ENCODE measurements around the gene ALG5. TPM values are rescaled to one million over a fixed set of nuclear protein-coding genes. Genes with fewer than 3 reads are reported as not detected.

The ALG5 gene
- total RNA-seq, 5 donors from 2014 or later (not counting 1 experiment from before 2014, with no cell fraction given) = 15.8 to 20.3 (median 19.1) TPM

GRCh38 chr13:36997716-36998427 is 1.3 kb downstream of the ALG5 start:
- H3K4me3 ChIP-seq (ENCODE audit: control insufficient read depth in 1 of 2, extremely low read depth in 1 of 2, low read length in 1 of 2) = peak overlapping the region; percentile 98 to 99
- peaks cover 10 to 16% of the 10 kb centered on the region in 2 experiments for H3K4me1 ChIP-seq (ENCODE audit: control insufficient read depth in 1 of 2, extremely low read depth in 1 of 2, insufficient read depth in 2 of 2, low read length in 2 of 2)
- Mint-ChIP-seq H3K36me3 (peaks cover 22% of the 10 kb centered on the region), H3K27ac (peak overlapping the region; percentile 95 to 100), H3K9me3 (no peaks in the 10 kb centered on the region), H3K27me3 (peaks cover 0 to 2% of the 10 kb centered on the region in 2 donors), H3K4me3 (peak overlapping the region; percentile 92 to 100 (median 100)), H3K4me1 (peaks cover 39 to 53% (median 47%) of the 10 kb centered on the region in 3 donors)
- H3K9me3 ChIP-seq = no peaks in the 10 kb centered on the region
- H3K36me3 ChIP-seq (ENCODE audit: control insufficient read depth in 2 of 2, extremely low read depth in 1 of 2, insufficient read depth in 1 of 2, low read length in 1 of 2) = peaks cover 4 to 30% of the 10 kb centered on the region in 2 donors
- CTCF ChIA-PET = interaction anchor here in 1 of 2 donors (0.8 kb wide), 1 partner anchor 42 kb away, joined by 3 read pairs; no protein-coding TSS in a partner anchor
- H3K27ac ChIP-seq (ENCODE audit: low read length) = no peak overlapping the region
- WGBS (ENCODE audit: insufficient coverage) = 100% methylated on average over 1 of the region's 6 CpGs
- no peak for DNase-seq
- POLR2A ChIA-PET = no interaction called here
- H3K27me3 ChIP-seq (replicated peaks in 1 of 2; ENCODE audit: control insufficient read depth in 2 of 2, extremely low read depth in 1 of 2, insufficient read depth in 2 of 2, low read length in 1 of 2) = no peaks in the 10 kb centered on the region
- ATAC-seq (replicated peaks in 1 of 4) = no peak

- Mint-ChIP-seq H3K27ac (no peak overlapping the region), H3K4me1 (peaks cover 14 to 27% (median 14%) of the 10 kb centered on the region in 3 donors), H3K27me3 (no peaks in the 10 kb centered on the region), H3K9me3 (no peaks in the 10 kb centered on the region), H3K36me3 (peaks cover 66% of the 10 kb centered on the region), H3K4me3 (no peak overlapping the region)
- Histone ChIP-seq H3K4me3 (ENCODE audit: control insufficient read depth in 1 of 2, extremely low read depth in 1 of 2, low read length in 1 of 2) (no peak overlapping the region), H3K4me1 (ENCODE audit: control insufficient read depth in 1 of 2, extremely low read depth in 1 of 2, insufficient read depth in 2 of 2, low read length in 2 of 2) (no peaks in the 10 kb centered on the region), H3K9me3 (no peaks in the 10 kb centered on the region), H3K27me3 (replicated peaks in 1 of 2; ENCODE audit: control insufficient read depth in 2 of 2, extremely low read depth in 1 of 2, insufficient read depth in 2 of 2, low read length in 1 of 2) (no peaks in the 10 kb centered on the region), H3K36me3 (ENCODE audit: control insufficient read depth in 2 of 2, extremely low read depth in 1 of 2, insufficient read depth in 1 of 2, low read length in 1 of 2) (peaks cover 10 to 75% of the 10 kb centered on the region in 2 donors), H3K27ac (ENCODE audit: low read length) (no peak overlapping the region)
- ChIA-PET CTCF (interaction anchor here in 1 of 2 donors (1.4 kb wide), 1 partner anchor 11 kb away, joined by 4 read pairs; no protein-coding TSS in a partner anchor), POLR2A (no interaction called here)
- WGBS (ENCODE audit: insufficient coverage) = 100% methylated on average over 1 of the region's 4 CpGs
- DNase-seq = no peak
- no peak for ATAC-seq (replicated peaks in 1 of 4)
Observed at GRCh38 chr13:36992362-36992761, 6.8 kb downstream of the ALG5 start.

GRCh38 chr13:36986462-36987240 is 12.5 kb downstream of the ALG5 start:
- Mint-ChIP-seq H3K27me3 (no peaks in the 10 kb centered on the region), H3K9me3 (no peaks in the 10 kb centered on the region), H3K4me3 (no peak overlapping the region), H3K4me1 (peaks cover 0 to 6% (median 0%) of the 10 kb centered on the region in 3 donors), H3K36me3 (peaks cover 57% of the 10 kb centered on the region), H3K27ac (no peak overlapping the region)
- DNase-seq (no peak), ATAC-seq (replicated peaks in 1 of 4) (no peak)
- POLR2A ChIA-PET = interaction anchor here in 1 of 2 donors (0.7 kb wide), 1 partner anchor 16 kb away, joined by 3 read pairs; no protein-coding TSS in a partner anchor
- H3K27me3 ChIP-seq (replicated peaks in 1 of 2; ENCODE audit: control insufficient read depth in 2 of 2, extremely low read depth in 1 of 2, insufficient read depth in 2 of 2, low read length in 1 of 2) = no peaks in the 10 kb centered on the region
- H3K27ac ChIP-seq (ENCODE audit: low read length) = no peak overlapping the region
- H3K4me1 ChIP-seq (ENCODE audit: control insufficient read depth in 1 of 2, extremely low read depth in 1 of 2, insufficient read depth in 2 of 2, low read length in 2 of 2) = no peaks in the 10 kb centered on the region
- CTCF ChIA-PET = interaction anchor here in 1 of 2 donors (0.5 kb wide), 3 partner anchors 8 to 704 kb away, joined by 3 to 4 read pairs (median 3); no protein-coding TSS in a partner anchor
- H3K9me3 ChIP-seq = no peaks in the 10 kb centered on the region
- 97% methylated on average over 2 of the region's 2 CpGs for WGBS (ENCODE audit: insufficient coverage)
- no peak overlapping the region for H3K4me3 ChIP-seq (ENCODE audit: control insufficient read depth in 1 of 2, extremely low read depth in 1 of 2, low read length in 1 of 2)
- peaks cover 12 to 82% of the 10 kb centered on the region in 2 donors for H3K36me3 ChIP-seq (ENCODE audit: control insufficient read depth in 2 of 2, extremely low read depth in 1 of 2, insufficient read depth in 1 of 2, low read length in 1 of 2)

GRCh38 chr13:36981156-36981743 is 17.9 kb downstream of the ALG5 start:
- H3K27ac Mint-ChIP-seq = no peak overlapping the region

GRCh38 chr13:36979361-36980050 is 19.6 kb downstream of the ALG5 start:
- peaks cover 2 to 6% (median 3%) of the 10 kb centered on the region in 3 donors for H3K4me1 Mint-ChIP-seq
- Histone ChIP-seq H3K27me3 (replicated peaks in 1 of 2; ENCODE audit: control insufficient read depth in 2 of 2, extremely low read depth in 1 of 2, insufficient read depth in 2 of 2, low read length in 1 of 2) (no peaks in the 10 kb centered on the region), H3K36me3 (ENCODE audit: control insufficient read depth in 2 of 2, extremely low read depth in 1 of 2, insufficient read depth in 1 of 2, low read length in 1 of 2) (peaks cover 6 to 48% of the 10 kb centered on the region in 2 donors), H3K4me1 (ENCODE audit: control insufficient read depth in 1 of 2, extremely low read depth in 1 of 2, insufficient read depth in 2 of 2, low read length in 2 of 2) (no peaks in the 10 kb centered on the region), H3K27ac (ENCODE audit: low read length) (no peak overlapping the region), H3K4me3 (ENCODE audit: control insufficient read depth in 1 of 2, extremely low read depth in 1 of 2, low read length in 1 of 2) (no peak overlapping the region), H3K9me3 (no peaks in the 10 kb centered on the region)
- POLR2A ChIA-PET = interaction anchor here in 1 of 2 donors (0.6 kb wide), 1 partner anchor 35 kb away, joined by 4 read pairs; no protein-coding TSS in a partner anchor
- 100% methylated on average over 3 of the region's 7 CpGs for WGBS (ENCODE audit: insufficient coverage)
- peaks cover 31% of the 10 kb centered on the region for H3K36me3 Mint-ChIP-seq
- no peak overlapping the region for H3K4me3 Mint-ChIP-seq
- H3K27ac Mint-ChIP-seq = no peak overlapping the region
- DNase-seq (no peak), ATAC-seq (replicated peaks in 1 of 4) (no peak)
- peaks cover 0 to 4% (median 0%) of the 10 kb centered on the region in 3 donors for H3K9me3 Mint-ChIP-seq
- H3K27me3 Mint-ChIP-seq = no peaks in the 10 kb centered on the region
- CTCF ChIA-PET = interaction anchor here in 1 of 2 donors (2.3 kb wide), 1 partner anchor 697 kb away, joined by 6 read pairs; no protein-coding TSS in a partner anchor

More at GRCh38 chr13:36981156-36981743, 17.9 kb downstream of the ALG5 start:
- peak in 1 of 35 experiments; percentile 23 for DNase-seq
- H3K27me3 ChIP-seq (replicated peaks in 1 of 2; ENCODE audit: control insufficient read depth in 2 of 2, extremely low read depth in 1 of 2, insufficient read depth in 2 of 2, low read length in 1 of 2) = no peaks in the 10 kb centered on the region
- 80% methylated on average over 1 of the region's 6 CpGs for WGBS (ENCODE audit: insufficient coverage)
- CTCF ChIA-PET = interaction anchor here (0.7 to 2.3 kb wide), 9 partner anchors 8 to 698 kb away, joined by 3 to 6 read pairs (median 4); no protein-coding TSS in a partner anchor
- Mint-ChIP-seq H3K36me3 (peaks cover 32% of the 10 kb centered on the region), H3K4me3 (no peak overlapping the region), H3K4me1 (peaks cover 0 to 6% (median 3%) of the 10 kb centered on the region in 3 donors), H3K9me3 (no peaks in the 10 kb centered on the region), H3K27me3 (no peaks in the 10 kb centered on the region)
- no peak for ATAC-seq (replicated peaks in 1 of 4)
- peaks cover 7 to 48% of the 10 kb centered on the region in 2 donors for H3K36me3 ChIP-seq (ENCODE audit: control insufficient read depth in 2 of 2, extremely low read depth in 1 of 2, insufficient read depth in 1 of 2, low read length in 1 of 2)
- H3K9me3 ChIP-seq = no peaks in the 10 kb centered on the region
- H3K27ac ChIP-seq (ENCODE audit: low read length) = no peak overlapping the region
- H3K4me1 ChIP-seq (ENCODE audit: control insufficient read depth in 1 of 2, extremely low read depth in 1 of 2, insufficient read depth in 2 of 2, low read length in 2 of 2) = no peaks in the 10 kb centered on the region
- POLR2A ChIA-PET = interaction anchor here in 1 of 2 donors (1.0 kb wide), 1 partner anchor 31 kb away, joined by 3 read pairs; no protein-coding TSS in a partner anchor
- H3K4me3 ChIP-seq (ENCODE audit: control insufficient read depth in 1 of 2, extremely low read depth in 1 of 2, low read length in 1 of 2) = no peak overlapping the region

All from T-cell (primary cell).